Body of pancreas (tissue), 4 donors: ENCODE measurements around the gene DOP1B. TPM values are rescaled to one million over a fixed set of nuclear protein-coding genes. Genes with fewer than 3 reads are reported as not detected.
A peak's percentile ranks its signal among the peaks of the same experiment; 100 is the strongest.

Source experiments
- ATAC-seq: fragments of 150-250 bp; one replicate; pipeline ENCODE4 v1.9.1; 2016
- DNase-seq, 4 donors: peaks; one replicate each; pipeline ENCODE4 v3.0.0-alpha.2; 2019
- H3K27ac ChIP-seq, 4 donors: fragments of 200-600 bp; sonication (generic); 1 replicate in 3 of 4; 2 replicates in 1 of 4; pipeline versions ENCODE4 v1.5.1 to v1.6.1; 2016 to 2019; ENCODE audit warnings: mild to moderate bottlenecking in 1 of 4, mixed read lengths in 1 of 4, moderate library complexity in 1 of 4
- H3K27me3 ChIP-seq, 2 donors: fragments of 200-600 bp; sonication (generic); one replicate each; pipeline ENCODE4 v1.6.0; 2016; ENCODE audit warnings: mild to moderate bottlenecking in 1 of 2
- H3K36me3 ChIP-seq, 2 donors: fragments of 200-600 bp; sonication (generic); replicated peaks in 1 of 2; 2 replicates each; pipeline ENCODE4 v1.5.1; 2016; ENCODE audit warnings: low read depth in 2 of 2; ENCODE audit not compliant: insufficient read depth in 1 of 2
- H3K4me1 ChIP-seq: fragments of 200-600 bp; sonication (generic); one replicate; pipeline ENCODE4 v1.6.0; 2016
- H3K4me3 ChIP-seq, 2 donors: fragments of 200-600 bp; sonication (generic); 1 replicate in 1 of 2; 2 replicates in 1 of 2; pipeline ENCODE4 v1.5.1; 2016 to 2019
- H3K9me3 ChIP-seq, 3 donors: fragments of 200-600 bp; sonication (generic); 1 replicate in 2 of 3; 2 replicates in 1 of 3; pipeline ENCODE4 v1.5.1; 2016
- POLR2A ChIP-seq, 3 donors: fragments of 450-650 bp; IDR thresholded peaks; one replicate each; pipeline ENCODE4 v1.6.1; 2016; ENCODE audit warnings: antibody characterized with exemption in 3 of 3, mild to moderate bottlenecking in 2 of 3
- WGBS, 2 donors: methylation state at CpG; one replicate each; pipeline ENCODE4 v1.1.5; 2017; 5-methylcytosine and 5-hydroxymethylcytosine counted together
- intact Hi-C: fragments of 100-400 bp; cut with DNase I; formaldehyde crosslinking; loops from one replicate; pipeline ENCODE4 v1.15.1; 2023
- total RNA-seq, 2 donors: library from RNA; depleted of rRNA; stranded (reverse); fragments of >200 nt; gene quantifications; one replicate each; pipeline ENCODE4 v1.1.0, GENCODE V29; 2016
- TF ChIP-seq, protein P1 (sequence below), 7 experiments: fragments of 450-650 bp in 4 of 7; fragments of 200-600 bp in 3 of 7; sonication (generic) in 3 of 7; IDR thresholded peaks; one replicate each; pipeline ENCODE4 v1.5.1; 2016 to 2019; ENCODE audit warnings: antibody characterized with exemption in 7 of 7

DOP1B gene
- total RNA-seq, 2 donors from 2014 or later = 4.6 to 15.3 TPM

DNA sequence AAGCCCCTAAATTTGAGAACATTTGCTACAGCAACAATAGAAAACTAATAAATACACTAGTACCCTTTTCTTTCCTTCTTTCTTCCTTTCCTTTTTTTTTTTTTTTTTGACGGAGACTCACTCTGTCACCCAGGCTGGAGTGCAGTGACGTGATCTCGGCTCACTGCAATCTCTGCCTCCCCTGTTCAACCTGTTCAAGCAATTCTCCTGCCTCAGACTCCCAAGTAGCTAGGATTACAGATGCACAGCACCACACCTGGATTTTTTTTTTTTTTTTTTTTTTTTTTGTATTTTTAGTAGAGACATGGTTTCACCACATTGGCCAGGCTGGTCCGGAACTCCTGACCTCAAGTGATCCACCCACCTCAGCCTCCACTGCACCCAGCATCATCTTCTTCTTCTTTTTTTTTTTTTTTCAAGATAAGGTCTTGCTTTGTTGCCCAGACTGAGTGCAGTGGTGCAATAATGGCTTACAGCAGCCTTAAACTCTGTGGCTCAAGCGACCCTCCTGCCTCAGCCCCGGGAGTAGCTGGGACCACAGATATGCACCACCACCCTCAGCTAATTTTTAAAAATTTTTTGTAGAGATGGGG lies 41.4 kb upstream of the DOP1B start:
- Histone ChIP-seq H3K27me3 (no peaks in the 10 kb centered on the region), H3K27ac (no peak overlapping the region), H3K4me3 (no peak overlapping the region), H3K4me1 (peaks cover 5% of the 10 kb centered on the region), H3K9me3 (no peaks in the 10 kb centered on the region), H3K36me3 (no peaks in the 10 kb centered on the region)
- WGBS, 2 donors = 80 to 90% methylated on average over 6 of the region's 6 CpGs
- intact Hi-C loops = loop anchor here (10.0 kb wide), 1 partner anchor 60 kb away; no protein-coding TSS in a partner anchor
- DNase-seq = no peak
- TF ChIP-seq, protein P1, sequence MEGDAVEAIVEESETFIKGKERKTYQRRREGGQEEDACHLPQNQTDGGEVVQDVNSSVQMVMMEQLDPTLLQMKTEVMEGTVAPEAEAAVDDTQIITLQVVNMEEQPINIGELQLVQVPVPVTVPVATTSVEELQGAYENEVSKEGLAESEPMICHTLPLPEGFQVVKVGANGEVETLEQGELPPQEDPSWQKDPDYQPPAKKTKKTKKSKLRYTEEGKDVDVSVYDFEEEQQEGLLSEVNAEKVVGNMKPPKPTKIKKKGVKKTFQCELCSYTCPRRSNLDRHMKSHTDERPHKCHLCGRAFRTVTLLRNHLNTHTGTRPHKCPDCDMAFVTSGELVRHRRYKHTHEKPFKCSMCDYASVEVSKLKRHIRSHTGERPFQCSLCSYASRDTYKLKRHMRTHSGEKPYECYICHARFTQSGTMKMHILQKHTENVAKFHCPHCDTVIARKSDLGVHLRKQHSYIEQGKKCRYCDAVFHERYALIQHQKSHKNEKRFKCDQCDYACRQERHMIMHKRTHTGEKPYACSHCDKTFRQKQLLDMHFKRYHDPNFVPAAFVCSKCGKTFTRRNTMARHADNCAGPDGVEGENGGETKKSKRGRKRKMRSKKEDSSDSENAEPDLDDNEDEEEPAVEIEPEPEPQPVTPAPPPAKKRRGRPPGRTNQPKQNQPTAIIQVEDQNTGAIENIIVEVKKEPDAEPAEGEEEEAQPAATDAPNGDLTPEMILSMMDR (IDR thresholded peaks at IDR 0.05) = no peak
- no peak for TF ChIP-seq POLR2A (IDR thresholded peaks at IDR 0.05)
- no peak for ATAC-seq

DNA sequence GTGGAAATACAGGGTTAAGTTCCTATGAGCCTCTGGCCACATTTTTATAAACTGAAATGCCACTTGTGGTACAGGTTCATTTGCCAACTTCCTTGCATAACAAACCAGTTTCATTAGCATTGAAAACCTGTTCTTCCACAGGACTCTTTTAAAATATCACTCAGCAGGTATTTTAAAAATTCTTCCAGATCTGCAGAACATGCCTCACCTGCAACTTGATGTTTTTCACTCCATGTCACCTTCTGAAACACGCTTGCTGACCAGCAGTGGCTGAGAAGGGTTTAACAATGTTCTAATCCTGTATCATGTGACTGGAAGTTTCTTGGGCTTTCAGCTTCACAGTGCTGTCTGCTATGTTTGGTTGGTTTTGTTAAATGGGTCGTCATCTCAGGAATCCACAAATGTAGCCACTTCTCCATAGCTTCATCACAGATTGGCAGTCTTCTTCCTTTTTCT lies 39.3 kb upstream of the DOP1B start:
- no peak overlapping the region for H3K4me3 ChIP-seq
- H3K4me1 ChIP-seq = peaks cover 5% of the 10 kb centered on the region
- no peaks in the 10 kb centered on the region for H3K9me3 ChIP-seq
- H3K27ac ChIP-seq = no peak overlapping the region
- ATAC-seq (no peak), DNase-seq (no peak)
- no peaks in the 10 kb centered on the region for H3K36me3 ChIP-seq
- no peaks in the 10 kb centered on the region for H3K27me3 ChIP-seq
- intact Hi-C loops = loop anchor here (10.0 kb wide), 1 partner anchor 63 kb away; no protein-coding TSS in a partner anchor
- WGBS, 2 donors = 40 to 64% methylated on average over 2 of the region's 2 CpGs
- TF ChIP-seq, protein P1 (IDR thresholded peaks at IDR 0.05) = no peak
- no peak for TF ChIP-seq POLR2A (IDR thresholded peaks at IDR 0.05)

DNA sequence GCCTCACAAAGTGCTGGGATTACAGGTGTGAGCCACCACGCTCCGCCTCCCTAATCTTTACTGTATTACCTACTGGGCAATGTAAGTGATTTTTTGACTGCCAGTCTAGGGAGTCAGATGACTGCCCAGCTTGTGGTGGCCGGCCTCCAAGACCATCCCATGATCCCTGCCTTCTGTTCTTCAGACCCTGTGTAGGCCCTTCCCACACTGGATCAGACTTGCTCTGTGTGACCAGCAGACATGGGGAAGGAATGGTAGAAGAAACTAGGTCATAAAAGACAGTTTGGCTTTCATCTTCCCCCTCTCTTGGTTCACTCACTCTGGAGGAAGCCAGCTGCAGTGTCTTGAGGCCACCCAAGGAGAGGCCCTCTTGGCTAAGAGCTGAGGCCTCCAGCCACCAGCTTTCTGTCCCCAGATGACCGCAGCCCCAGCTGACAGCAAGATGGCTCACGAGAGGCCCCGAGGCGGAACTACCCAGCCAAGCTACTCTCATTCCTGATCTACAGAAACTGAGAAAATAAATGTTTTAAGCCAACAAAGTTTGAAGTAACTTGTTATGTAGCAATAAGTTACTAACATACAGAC lies 36.2 kb upstream of the DOP1B start:
- 77 to 94% methylated on average over 7 of the region's 7 CpGs for WGBS, 2 donors
- peak; percentile 58 for ATAC-seq
- intact Hi-C loops = no loop called here

DNA sequence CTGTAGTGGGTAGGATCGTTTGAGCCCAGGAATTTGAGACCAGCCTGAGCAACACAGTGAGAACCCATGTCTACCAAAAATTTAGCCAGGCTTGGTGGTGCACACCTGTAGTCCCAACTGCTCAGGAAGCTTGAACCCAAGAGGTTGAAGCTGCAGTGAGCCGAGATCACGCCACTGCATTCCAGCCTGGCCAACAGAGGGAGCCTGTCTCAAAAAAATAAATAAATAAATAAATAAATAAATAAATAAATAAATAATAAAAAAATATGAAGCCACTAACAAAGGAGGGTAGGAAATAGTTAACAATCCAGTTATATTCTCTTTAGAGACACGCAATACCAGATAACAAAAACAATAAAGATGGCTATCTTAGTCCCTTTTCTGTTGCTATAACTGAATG lies 33.6 kb upstream of the DOP1B start:
- DNase-seq (no peak), ATAC-seq (no peak)
- H3K27me3 ChIP-seq = no peaks in the 10 kb centered on the region
- intact Hi-C loops = no loop called here
- H3K27ac ChIP-seq = no peak overlapping the region
- H3K4me1 ChIP-seq = no peaks in the 10 kb centered on the region
- H3K4me3 ChIP-seq = no peak overlapping the region
- TF ChIP-seq POLR2A (IDR thresholded peaks at IDR 0.05) = no peak
- TF ChIP-seq, protein P1 (IDR thresholded peaks at IDR 0.05) = peak in 4 of 7 experiments; percentile 19 to 44 (median 28)
- 33 to 39% methylated on average over 4 of the region's 4 CpGs for WGBS, 2 donors
- no peaks in the 10 kb centered on the region for H3K36me3 ChIP-seq
- no peaks in the 10 kb centered on the region for H3K9me3 ChIP-seq

More for the DNA sequence above, 36.2 kb upstream of the DOP1B start:
- H3K27ac ChIP-seq = no peak overlapping the region
- DNase-seq = peak in 3 of 4 donors; percentile 26 to 43 (median 28)
- H3K27me3 ChIP-seq = no peaks in the 10 kb centered on the region
- TF ChIP-seq POLR2A (IDR thresholded peaks at IDR 0.05) = no peak
- TF ChIP-seq, protein P1 (IDR thresholded peaks at IDR 0.05) = no peak
- no peaks in the 10 kb centered on the region for H3K36me3 ChIP-seq
- no peaks in the 10 kb centered on the region for H3K9me3 ChIP-seq
- no peak overlapping the region for H3K4me3 ChIP-seq
- no peaks in the 10 kb centered on the region for H3K4me1 ChIP-seq
